Measurements from ENCODE around the gene FILIP1L. TPM values are rescaled to one million over a fixed set of nuclear protein-coding genes. Genes with fewer than 3 reads are reported as not detected.

Gene FILIP1L
- total RNA-seq, 1 donor from 2014 or later, result 19.1 TPM

DNA sequence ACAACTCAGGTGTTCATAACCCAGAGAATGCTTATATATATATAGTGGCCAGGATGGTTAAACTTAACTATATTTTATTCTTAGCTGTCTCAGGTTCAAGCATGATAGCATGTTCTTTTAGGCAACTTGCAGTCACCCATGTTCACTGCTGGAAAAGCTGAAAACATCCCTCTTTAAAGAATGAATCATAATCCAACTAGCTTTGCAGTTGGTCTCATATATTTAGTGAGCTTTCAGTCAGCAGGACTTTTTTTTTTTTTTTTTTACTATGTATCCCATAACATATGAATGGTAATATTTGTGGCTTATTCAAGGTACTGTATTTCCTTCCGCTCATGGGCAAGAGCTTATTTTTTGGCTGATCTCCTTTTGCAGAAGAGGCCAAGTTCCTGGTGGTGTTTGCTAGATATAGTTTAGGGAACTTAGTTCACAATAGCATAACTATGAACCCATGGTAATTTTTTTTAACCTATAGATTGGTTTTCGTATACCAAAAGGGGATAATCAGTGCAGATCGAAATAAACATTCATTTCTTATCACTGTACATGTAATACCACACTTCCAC lies 219.1 kb downstream of the FILIP1L start:
- Mint-ChIP-seq H3K36me3 (ENCODE audit: low read depth, unreplicated experiment) (no peaks in the 10 kb centered on the region), H3K27me3 (ENCODE audit: unreplicated experiment) (no peaks in the 10 kb centered on the region)

DNA sequence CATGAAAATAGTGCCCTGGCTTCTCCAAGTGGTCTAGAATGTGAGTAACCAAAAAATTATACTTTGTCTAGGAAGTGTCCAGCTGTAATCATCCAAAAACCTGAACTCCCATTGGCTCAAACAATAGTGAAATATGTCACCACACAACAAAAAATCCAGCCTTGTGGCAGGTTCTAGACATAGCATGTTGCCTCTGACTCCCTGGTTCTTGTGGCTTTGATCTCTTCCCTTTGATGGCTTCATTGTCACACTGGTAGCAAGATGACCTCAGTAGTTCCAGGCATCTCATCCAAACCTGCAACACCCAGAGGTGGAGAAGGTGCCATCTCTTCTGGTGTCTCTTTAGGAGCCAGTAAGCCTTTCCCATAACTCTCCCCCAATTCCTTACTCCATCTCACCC lies 222.0 kb downstream of the FILIP1L start:
- Mint-ChIP-seq H3K36me3 (ENCODE audit: low read depth, unreplicated experiment) (no peaks in the 10 kb centered on the region), H3K4me1 (ENCODE audit: unreplicated experiment) (peaks cover 12% of the 10 kb centered on the region), H3K4me3 (ENCODE audit: unreplicated experiment) (no peak overlapping the region), H3K9me3 (ENCODE audit: unreplicated experiment) (no peaks in the 10 kb centered on the region), H3K27me3 (ENCODE audit: unreplicated experiment) (no peaks in the 10 kb centered on the region), H3K27ac (ENCODE audit: unreplicated experiment) (no peak overlapping the region)
- TF ChIP-seq, protein P1, sequence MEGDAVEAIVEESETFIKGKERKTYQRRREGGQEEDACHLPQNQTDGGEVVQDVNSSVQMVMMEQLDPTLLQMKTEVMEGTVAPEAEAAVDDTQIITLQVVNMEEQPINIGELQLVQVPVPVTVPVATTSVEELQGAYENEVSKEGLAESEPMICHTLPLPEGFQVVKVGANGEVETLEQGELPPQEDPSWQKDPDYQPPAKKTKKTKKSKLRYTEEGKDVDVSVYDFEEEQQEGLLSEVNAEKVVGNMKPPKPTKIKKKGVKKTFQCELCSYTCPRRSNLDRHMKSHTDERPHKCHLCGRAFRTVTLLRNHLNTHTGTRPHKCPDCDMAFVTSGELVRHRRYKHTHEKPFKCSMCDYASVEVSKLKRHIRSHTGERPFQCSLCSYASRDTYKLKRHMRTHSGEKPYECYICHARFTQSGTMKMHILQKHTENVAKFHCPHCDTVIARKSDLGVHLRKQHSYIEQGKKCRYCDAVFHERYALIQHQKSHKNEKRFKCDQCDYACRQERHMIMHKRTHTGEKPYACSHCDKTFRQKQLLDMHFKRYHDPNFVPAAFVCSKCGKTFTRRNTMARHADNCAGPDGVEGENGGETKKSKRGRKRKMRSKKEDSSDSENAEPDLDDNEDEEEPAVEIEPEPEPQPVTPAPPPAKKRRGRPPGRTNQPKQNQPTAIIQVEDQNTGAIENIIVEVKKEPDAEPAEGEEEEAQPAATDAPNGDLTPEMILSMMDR (IDR thresholded peaks at IDR 0.05; ENCODE audit: unreplicated experiment), result no peak
- DNase-seq (ENCODE audit: low spot score), result no peak

More for the DNA sequence above, 219.1 kb downstream of the FILIP1L start:
- DNase-seq (ENCODE audit: low spot score), result no peak
- H3K4me1 Mint-ChIP-seq (ENCODE audit: unreplicated experiment), result peaks cover 12% of the 10 kb centered on the region
- no peak overlapping the region for H3K27ac Mint-ChIP-seq (ENCODE audit: unreplicated experiment)
- no peak overlapping the region for H3K4me3 Mint-ChIP-seq (ENCODE audit: unreplicated experiment)
- TF ChIP-seq, protein P1 (IDR thresholded peaks at IDR 0.05; ENCODE audit: unreplicated experiment), result no peak
- H3K9me3 Mint-ChIP-seq (ENCODE audit: unreplicated experiment), result no peaks in the 10 kb centered on the region

DNA sequence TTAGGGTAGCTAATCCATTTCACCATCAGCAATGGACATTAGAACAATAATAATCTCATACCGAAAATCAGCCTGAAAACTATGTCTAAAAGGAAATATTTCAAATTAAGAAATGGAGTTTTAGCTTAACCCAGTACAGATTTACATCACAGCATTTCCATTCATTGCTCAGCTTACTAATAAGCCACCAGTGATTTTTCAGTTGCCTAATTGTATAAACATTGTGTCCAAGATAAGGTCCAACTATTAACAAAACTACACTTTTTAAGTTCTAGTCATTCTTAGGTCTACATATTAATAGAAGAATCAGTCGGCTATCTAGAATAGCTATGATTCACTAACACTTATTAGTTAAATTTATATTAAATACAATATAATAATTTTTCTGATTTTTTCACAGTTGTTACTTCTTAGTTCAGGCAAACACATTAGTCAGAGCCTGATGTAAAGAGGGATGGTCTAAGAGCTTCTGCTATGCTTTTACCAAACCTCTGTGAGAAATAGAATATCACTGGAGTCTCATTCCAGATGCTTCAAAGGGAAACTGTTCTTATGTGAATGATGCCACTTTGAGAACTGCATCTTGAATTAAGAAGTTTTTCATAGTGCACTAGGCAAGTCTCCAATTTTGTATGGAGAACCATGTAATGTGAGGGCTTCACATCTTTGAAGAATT lies 222.6 kb downstream of the FILIP1L start:
- H3K36me3 Mint-ChIP-seq (ENCODE audit: low read depth, unreplicated experiment), result no peaks in the 10 kb centered on the region
- no peaks in the 10 kb centered on the region for H3K27me3 Mint-ChIP-seq (ENCODE audit: unreplicated experiment)
- peaks cover 12% of the 10 kb centered on the region for H3K4me1 Mint-ChIP-seq (ENCODE audit: unreplicated experiment)

DNA sequence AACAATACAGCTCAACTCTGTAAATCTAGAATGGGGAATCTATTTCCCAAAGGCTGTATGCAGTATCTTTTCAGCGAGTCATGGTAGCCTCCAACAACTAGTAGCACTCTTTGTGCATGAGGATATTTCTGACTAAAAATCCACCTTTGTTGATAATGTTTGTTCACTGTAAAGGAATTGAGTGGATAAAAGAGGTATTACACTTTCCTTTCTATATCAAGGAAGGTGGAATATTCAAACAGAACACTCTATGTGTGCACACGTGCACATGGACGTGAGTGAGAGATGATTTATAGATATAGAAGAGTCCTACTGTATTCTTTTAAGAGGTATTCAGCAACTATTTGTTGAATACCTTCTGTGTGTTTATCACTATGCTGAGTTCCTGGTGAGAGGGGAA lies 228.4 kb downstream of the FILIP1L start:
- Mint-ChIP-seq H3K4me3 (ENCODE audit: unreplicated experiment) (no peak overlapping the region), H3K27ac (ENCODE audit: unreplicated experiment) (peak overlapping the region; percentile 15), H3K36me3 (ENCODE audit: low read depth, unreplicated experiment) (no peaks in the 10 kb centered on the region), H3K4me1 (ENCODE audit: unreplicated experiment) (peaks cover 47% of the 10 kb centered on the region), H3K27me3 (ENCODE audit: unreplicated experiment) (no peaks in the 10 kb centered on the region), H3K9me3 (ENCODE audit: unreplicated experiment) (no peaks in the 10 kb centered on the region)
- TF ChIP-seq, protein P1 (IDR thresholded peaks at IDR 0.05; ENCODE audit: unreplicated experiment), result no peak
- no peak for DNase-seq (ENCODE audit: low spot score)

More for the DNA sequence above, 222.6 kb downstream of the FILIP1L start:
- DNase-seq (ENCODE audit: low spot score), result no peak
- Mint-ChIP-seq H3K9me3 (ENCODE audit: unreplicated experiment) (no peaks in the 10 kb centered on the region), H3K4me3 (ENCODE audit: unreplicated experiment) (no peak overlapping the region), H3K27ac (ENCODE audit: unreplicated experiment) (no peak overlapping the region)
- TF ChIP-seq, protein P1 (IDR thresholded peaks at IDR 0.05; ENCODE audit: unreplicated experiment), result no peak

DNA sequence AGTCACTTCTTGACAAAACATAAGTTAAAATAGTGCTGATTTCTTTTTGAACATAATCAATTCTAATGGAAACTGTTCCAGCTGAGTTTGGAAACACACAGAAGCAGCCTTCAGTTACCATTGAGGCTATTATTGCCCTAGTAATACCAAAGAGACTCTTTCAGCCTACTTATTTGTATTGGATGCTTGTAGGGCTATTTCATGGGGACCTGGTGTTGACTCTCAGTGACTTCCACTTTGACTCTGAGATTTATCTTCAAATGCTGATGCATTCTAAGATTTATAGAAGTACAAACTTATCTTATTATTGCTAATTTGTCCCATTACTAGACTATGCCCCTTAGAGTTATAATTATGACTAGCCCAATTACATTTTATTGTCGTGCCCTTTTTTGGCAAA lies 229.2 kb downstream of the FILIP1L start:
- Mint-ChIP-seq H3K4me1 (ENCODE audit: unreplicated experiment) (peaks cover 50% of the 10 kb centered on the region), H3K36me3 (ENCODE audit: low read depth, unreplicated experiment) (no peaks in the 10 kb centered on the region), H3K27me3 (ENCODE audit: unreplicated experiment) (no peaks in the 10 kb centered on the region), H3K4me3 (ENCODE audit: unreplicated experiment) (no peak overlapping the region), H3K9me3 (ENCODE audit: unreplicated experiment) (no peaks in the 10 kb centered on the region), H3K27ac (ENCODE audit: unreplicated experiment) (peak overlapping the region; percentile 83)
- no peak for DNase-seq (ENCODE audit: low spot score)
- TF ChIP-seq, protein P1 (IDR thresholded peaks at IDR 0.05; ENCODE audit: unreplicated experiment), result no peak

Data from endothelial cell (in vitro differentiated cells).